BLaER1 treated with 17β-estradiol and CSF1 and Interleukin-3, amounts not matched to agents 10 nM and 100 nM (cell line): ENCODE measurements around the gene LILRA6.
"Not testable (repeated sequence)": the region's sequence is repeated elsewhere in the genome, so short reads cannot be mapped to it uniquely, and the experiment has no call there.

Experiments used
- H3K27ac ChIP-seq, 11 experiments: shearing (Covaris generic); formaldehyde crosslinking; 2 replicates each; pipeline ENCODE4 v1.8.1; 2022
- H3K27me3 ChIP-seq, 11 experiments: shearing (Covaris generic); formaldehyde crosslinking; 2 replicates each; pipeline ENCODE4 v1.8.1; 2022
- H3K36me3 ChIP-seq, 11 experiments: shearing (Covaris generic); formaldehyde crosslinking; 2 replicates each; pipeline ENCODE4 v1.8.1; 2022
- H3K4me1 ChIP-seq, 10 experiments: shearing (Covaris generic); formaldehyde crosslinking; 2 replicates each; pipeline ENCODE4 v1.8.1; 2022
- H3K4me2 ChIP-seq, 11 experiments: shearing (Covaris generic); formaldehyde crosslinking; 2 replicates each; pipeline ENCODE4 v1.8.1; 2022
- H3K4me3 ChIP-seq, 10 experiments: shearing (Covaris generic); formaldehyde crosslinking; 2 replicates each; pipeline ENCODE4 v1.8.1; 2022
- H3K9ac ChIP-seq, 11 experiments: shearing (Covaris generic); formaldehyde crosslinking; 2 replicates each; pipeline ENCODE4 v1.8.1; 2022
- H3K9me3 ChIP-seq, 11 experiments: shearing (Covaris generic); formaldehyde crosslinking; replicated peaks in 1 of 11; 2 replicates each; pipeline ENCODE4 v1.8.1; 2022
- H4K20me1 ChIP-seq, 11 experiments: shearing (Covaris generic); formaldehyde crosslinking; 2 replicates each; pipeline ENCODE4 v1.8.1; 2022
- Cebpa-rat ChIP-seq, 11 experiments: shearing (Covaris generic); IDR thresholded peaks; 2 replicates each; pipeline ENCODE4 v1.8.1; 2022

The LILRA6 gene

GRCh38 chr19:54279406-54279962 is 36.9 kb upstream of the LILRA6 start:
- Histone ChIP-seq H3K4me3 (peak overlapping the region; percentile 47 to 85 (median 78)), H3K36me3 (peaks cover 0 to 59% (median 50%) of the 10 kb centered on the region in 11 experiments; a peak in 16 of 22 replicates), H3K9me3 (no peaks in the 10 kb centered on the region), H3K27me3 (no peaks in the 10 kb centered on the region), H3K4me1 (peaks cover 71 to 90% (median 77%) of the 10 kb centered on the region in 10 experiments), H3K9ac (peak overlapping the region; percentile 78 to 95 (median 85)), H4K20me1 (peaks cover 0 to 33% (median 12%) of the 10 kb centered on the region in 11 experiments; a peak in 10 of 22 replicates), H3K27ac (peak overlapping the region; percentile 86 to 98 (median 93)), H3K4me2 (peak overlapping the region; percentile 89 to 100 (median 99))
- TF ChIP-seq Cebpa-rat (IDR thresholded peaks at IDR 0.05): no peak

GRCh38 chr19:54278571-54279195 is 36.1 kb upstream of the LILRA6 start:
- Histone ChIP-seq H3K36me3 (peaks cover 0 to 67% (median 57%) of the 10 kb centered on the region in 11 experiments; a peak in 16 of 22 replicates), H3K4me2 (peak overlapping the region; percentile 89 to 100 (median 99)), H3K4me1 (peaks cover 63 to 90% (median 72%) of the 10 kb centered on the region in 10 experiments), H3K9ac (peak overlapping the region; percentile 26 to 95 (median 84); a peak in 17 of 22 replicates), H3K4me3 (peak overlapping the region in 9 of 10 experiments; percentile 14 to 85 (median 80); a peak in 17 of 20 replicates), H4K20me1 (peaks cover 0 to 35% (median 12%) of the 10 kb centered on the region in 11 experiments; a peak in 10 of 22 replicates), H3K27ac (peak overlapping the region in 8 of 11 experiments; percentile 30 to 98 (median 90); a peak in 13 of 22 replicates)
- H3K9me3 ChIP-seq, H3K27me3 ChIP-seq: not testable (repeated sequence)

GRCh38 chr19:54278056-54278455 is 35.5 kb upstream of the LILRA6 start:
- H3K9me3 ChIP-seq, H3K27me3 ChIP-seq: not testable (repeated sequence)
- Histone ChIP-seq H3K9ac (peak overlapping the region in 9 of 11 experiments; percentile 32 to 95 (median 57); a peak in 16 of 22 replicates), H4K20me1 (peaks cover 0 to 35% (median 12%) of the 10 kb centered on the region in 11 experiments; a peak in 10 of 22 replicates), H3K4me1 (peaks cover 63 to 90% (median 68%) of the 10 kb centered on the region in 10 experiments), H3K4me3 (peak overlapping the region in 6 of 10 experiments; percentile 73 to 85 (median 80); a peak in 11 of 20 replicates), H3K27ac (peak overlapping the region in 8 of 11 experiments; percentile 5 to 88 (median 36); a peak in 10 of 22 replicates), H3K4me2 (peak overlapping the region; percentile 89 to 100 (median 99)), H3K36me3 (peaks cover 0 to 70% (median 57%) of the 10 kb centered on the region in 11 experiments; a peak in 16 of 22 replicates)

GRCh38 chr19:54277111-54277615 is 34.6 kb upstream of the LILRA6 start:
- Histone ChIP-seq H3K9ac (peak overlapping the region in 3 of 11 experiments; percentile 89 to 95 (median 94); a peak in 7 of 22 replicates), H3K27ac (peak overlapping the region in 4 of 11 experiments; percentile 23 to 88 (median 76); a peak in 6 of 22 replicates), H3K4me1 (peaks cover 63 to 90% (median 68%) of the 10 kb centered on the region in 10 experiments), H3K4me2 (peak overlapping the region; percentile 89 to 100 (median 99); a peak in 21 of 22 replicates), H3K36me3 (peaks cover 0 to 70% (median 57%) of the 10 kb centered on the region in 11 experiments; a peak in 16 of 22 replicates), H4K20me1 (peaks cover 0 to 35% (median 12%) of the 10 kb centered on the region in 11 experiments; a peak in 10 of 22 replicates), H3K4me3 (peak overlapping the region in 4 of 10 experiments; percentile 19 to 85 (median 80); a peak in 7 of 20 replicates)
- not testable (repeated sequence) for H3K27me3 ChIP-seq, H3K9me3 ChIP-seq

GRCh38 chr19:54275951-54276350 is 33.4 kb upstream of the LILRA6 start:
- Histone ChIP-seq H3K9ac (peak overlapping the region in 3 of 11 experiments; percentile 9 to 95 (median 94); a peak in 4 of 22 replicates), H3K4me1 (peaks cover 56 to 89% (median 66%) of the 10 kb centered on the region in 10 experiments), H3K36me3 (peaks cover 0 to 70% (median 57%) of the 10 kb centered on the region in 11 experiments; a peak in 16 of 22 replicates), H3K9me3 (no peaks in the 10 kb centered on the region), H4K20me1 (peaks cover 0 to 35% (median 12%) of the 10 kb centered on the region in 11 experiments; a peak in 10 of 22 replicates), H3K27ac (peak overlapping the region in 3 of 11 experiments; percentile 36 to 48 (median 36); a peak in 4 of 22 replicates), H3K4me3 (peak overlapping the region in 3 of 10 experiments; percentile 26 to 85 (median 80); a peak in 5 of 20 replicates), H3K4me2 (peak overlapping the region in 6 of 11 experiments; percentile 15 to 100 (median 60); a peak in 9 of 22 replicates), H3K27me3 (no peaks in the 10 kb centered on the region)
- no peak for TF ChIP-seq Cebpa-rat (IDR thresholded peaks at IDR 0.05)

GRCh38 chr19:54274516-54274915 is 31.9 kb upstream of the LILRA6 start:
- not testable (repeated sequence) for H3K27me3 ChIP-seq

GRCh38 chr19:54273821-54274220 is 31.2 kb upstream of the LILRA6 start:
- peaks cover 0 to 54% (median 47%) of the 10 kb centered on the region in 11 experiments; a peak in 16 of 22 replicates for H3K36me3 ChIP-seq
- H4K20me1 ChIP-seq: peaks cover 0 to 35% (median 12%) of the 10 kb centered on the region in 11 experiments; a peak in 10 of 22 replicates
- H3K9me3 ChIP-seq: no peaks in the 10 kb centered on the region
- H3K27ac ChIP-seq: peak overlapping the region in 2 of 11 experiments; percentile 27 to 36; a peak in 2 of 22 replicates
- H3K27me3 ChIP-seq: no peaks in the 10 kb centered on the region
- no peak for TF ChIP-seq Cebpa-rat (IDR thresholded peaks at IDR 0.05)
- H3K4me3 ChIP-seq: no peak overlapping the region
- H3K9ac ChIP-seq: no peak overlapping the region; a peak in 1 of 22 replicates
- H3K4me2 ChIP-seq: peak overlapping the region in 4 of 11 experiments; percentile 71 to 100 (median 80); a peak in 7 of 22 replicates
- H3K4me1 ChIP-seq: peaks cover 34 to 89% (median 52%) of the 10 kb centered on the region in 10 experiments

More at GRCh38 chr19:54274516-54274915, 31.9 kb upstream of the LILRA6 start:
- Histone ChIP-seq H3K27ac (peak overlapping the region in 1 of 11 experiments; percentile 36; a peak in 1 of 22 replicates), H3K4me2 (peak overlapping the region in 3 of 11 experiments; percentile 37 to 100 (median 83); a peak in 5 of 22 replicates), H3K4me1 (peaks cover 41 to 96% (median 59%) of the 10 kb centered on the region in 10 experiments), H4K20me1 (peaks cover 0 to 35% (median 12%) of the 10 kb centered on the region in 11 experiments; a peak in 10 of 22 replicates), H3K36me3 (peaks cover 0 to 61% (median 54%) of the 10 kb centered on the region in 11 experiments; a peak in 16 of 22 replicates)
- H3K4me3 ChIP-seq, H3K9ac ChIP-seq, H3K9me3 ChIP-seq: not testable (repeated sequence)

- Histone ChIP-seq H3K4me3 (0 out of 20 replicates have a peak overlapping the region, but pooled peaks of 1 of the 10 experiments have one; percentile 14), H3K4me1 (peaks cover 18 to 72% (median 35%) of the 10 kb centered on the region in 10 experiments), H4K20me1 (peaks cover 0 to 25% (median 4%) of the 10 kb centered on the region in 11 experiments; a peak in 9 of 22 replicates), H3K36me3 (peaks cover 0 to 39% (median 31%) of the 10 kb centered on the region in 11 experiments; a peak in 16 of 22 replicates), H3K9ac (peak overlapping the region in 4 of 11 experiments; percentile 9 to 68 (median 64); a peak in 7 of 22 replicates), H3K27ac (peak overlapping the region in 6 of 11 experiments; percentile 38 to 81 (median 66); a peak in 10 of 22 replicates), H3K4me2 (peak overlapping the region; percentile 50 to 100 (median 66))
- H3K27me3 ChIP-seq, H3K9me3 ChIP-seq: not testable (repeated sequence)
Observed at GRCh38 chr19:54272181-54272580, 29.6 kb upstream of the LILRA6 start.

GRCh38 chr19:54271587-54271986 is 29.0 kb upstream of the LILRA6 start:
- Histone ChIP-seq H3K27ac (peak overlapping the region in 6 of 11 experiments; percentile 38 to 81 (median 72); a peak in 10 of 22 replicates), H3K4me3 (0 out of 20 replicates have a peak overlapping the region, but pooled peaks of 1 of the 10 experiments have one; percentile 14), H4K20me1 (peaks cover 0 to 19% (median 4%) of the 10 kb centered on the region in 11 experiments; a peak in 9 of 22 replicates), H3K4me1 (peaks cover 15 to 69% (median 29%) of the 10 kb centered on the region in 10 experiments), H3K4me2 (peak overlapping the region in 9 of 11 experiments; percentile 50 to 100 (median 77); a peak in 15 of 22 replicates), H3K9ac (peak overlapping the region in 4 of 11 experiments; percentile 47 to 70 (median 64); a peak in 8 of 22 replicates), H3K36me3 (peaks cover 0 to 33% (median 25%) of the 10 kb centered on the region in 11 experiments; a peak in 16 of 22 replicates)
- H3K9me3 ChIP-seq, H3K27me3 ChIP-seq: not testable (repeated sequence)
